CD4-positive, CD25-positive, alpha-beta regulatory T cell (primary cell): ENCODE data around the gene NAP1L4. TPM values are rescaled to one million over a fixed set of nuclear protein-coding genes. Genes with fewer than 3 reads are reported as not detected.

ENCODE experiments used
- ATAC-seq, 2 donors: fragments of 150-1000 bp; cut with Tn5 transposase; one replicate each; pipeline ENCODE4 v1.10.0; 2021; ENCODE audit warnings: low read depth in 2 of 2, moderate number of reproducible peaks in 2 of 2, moderate library complexity in 1 of 2
- DNase-seq, 3 donors: peaks; one replicate each; pipeline versions ENCODE4 v3.0.0 to v3.0.0-alpha.2; 2012 to 2022; ENCODE audit warnings: mixed read lengths in 1 of 3
- H3K27ac ChIP-seq: one replicate; pipeline ENCODE4 v1.7.0; 2013; ENCODE audit warnings: mild to moderate bottlenecking, low read length; ENCODE audit not compliant: insufficient read depth, poor library complexity, severe bottlenecking
- H3K27me3 ChIP-seq: one replicate; pipeline ENCODE4 v1.7.0; 2013; ENCODE audit warnings: low read length; ENCODE audit not compliant: control insufficient read depth, insufficient read depth
- H3K36me3 ChIP-seq: one replicate; pipeline ENCODE4 v1.7.0; 2013; ENCODE audit warnings: mild to moderate bottlenecking, low read length, moderate library complexity; ENCODE audit not compliant: control insufficient read depth, insufficient read depth
- H3K4me1 ChIP-seq: 2 replicates; pipeline ENCODE4 v1.7.0; 2013; ENCODE audit warnings: mild to moderate bottlenecking, low read length; ENCODE audit not compliant: insufficient read depth, control insufficient read depth, poor library complexity, severe bottlenecking
- H3K4me3 ChIP-seq: one replicate; pipeline ENCODE4 v1.7.0; 2013; ENCODE audit warnings: low read depth, mild to moderate bottlenecking, low read length, moderate library complexity
- H3K9me3 ChIP-seq, 2 experiments: 1 replicate in 1 of 2; 2 replicates in 1 of 2; pipeline ENCODE4 v1.7.0; 2013; ENCODE audit warnings: low read length in 2 of 2, mild to moderate bottlenecking in 1 of 2, moderate library complexity in 1 of 2; ENCODE audit not compliant: control insufficient read depth in 2 of 2
- H3K27ac Mint-ChIP-seq, 3 donors: one replicate each; pipeline ENCODE4 v1.8.0; 2020 to 2022; ENCODE audit warnings: mild to moderate bottlenecking in 3 of 3, mixed read lengths in 3 of 3, moderate library complexity in 2 of 3
- H3K27me3 Mint-ChIP-seq: one replicate; pipeline ENCODE4 v1.8.0; 2022; ENCODE audit warnings: mild to moderate bottlenecking, mixed read lengths
- H3K36me3 Mint-ChIP-seq: one replicate; pipeline ENCODE4 v1.8.0; 2020; ENCODE audit warnings: mixed read lengths
- H3K4me1 Mint-ChIP-seq, 4 donors: one replicate each; pipeline ENCODE4 v1.8.0; 2020 to 2022; ENCODE audit warnings: mixed read lengths in 4 of 4, mild to moderate bottlenecking in 1 of 4
- H3K4me3 Mint-ChIP-seq, 4 donors: one replicate each; pipeline ENCODE4 v1.8.0; 2020 to 2022; ENCODE audit warnings: mild to moderate bottlenecking in 4 of 4, mixed read lengths in 4 of 4, moderate library complexity in 3 of 4
- H3K9me3 Mint-ChIP-seq, 7 donors: one replicate each; pipeline ENCODE4 v1.8.0; 2020 to 2022; ENCODE audit warnings: mixed read lengths in 7 of 7, mild to moderate bottlenecking in 3 of 7, moderate library complexity in 2 of 7
- polyA plus RNA-seq, 4 donors: library from polyadenylated mRNA; unstranded; fragments of 300-500 nt; fragmentation: Illumina TruSeq; gene quantifications; one replicate each; pipeline ENCODE4 v1.2.3, GENCODE V29; 2021
- total RNA-seq: library from RNA; stranded (reverse); gene quantifications from one replicate; pipeline ENCODE4 v1.2.3, GENCODE V29; 2022

Gene NAP1L4
- total and polyA plus RNA-seq, 5 donors from 2014 or later, result 210 to 351 (median 228) TPM

- Histone ChIP-seq H3K9me3 (no peaks in the 10 kb centered on the region), H3K27me3 (no peaks in the 10 kb centered on the region), H3K27ac (no peak overlapping the region), H3K4me3 (no peak overlapping the region), H3K4me1 (peaks cover 7% of the 10 kb centered on the region), H3K36me3 (peaks cover 19% of the 10 kb centered on the region)
- Mint-ChIP-seq H3K4me1 (peaks cover 0 to 5% (median under 1%) of the 10 kb centered on the region in 4 donors), H3K27me3 (peaks cover 5% of the 10 kb centered on the region), H3K27ac (no peak overlapping the region), H3K4me3 (peak overlapping the region in 1 of 4 donors; percentile 61), H3K9me3 (no peaks in the 10 kb centered on the region), H3K36me3 (peaks cover 9% of the 10 kb centered on the region)
- ATAC-seq, result no peak
- DNase-seq, result no peak
These were observed 4.8 kb upstream of the NAP1L4 start for GRCh38 chr11:2996976-2997375.

- no peak overlapping the region for H3K27ac ChIP-seq
- H3K9me3 ChIP-seq, result no peaks in the 10 kb centered on the region
- peaks cover 8% of the 10 kb centered on the region for H3K4me1 ChIP-seq
- peaks cover 11% of the 10 kb centered on the region for H3K36me3 ChIP-seq
- H3K4me3 ChIP-seq, result no peak overlapping the region
- ATAC-seq (no peak), DNase-seq (no peak)
- no peaks in the 10 kb centered on the region for H3K27me3 ChIP-seq
- peak overlapping the region in 2 of 4 donors; percentile 55 to 60 for H3K4me3 Mint-ChIP-seq
- no peaks in the 10 kb centered on the region for H3K36me3 Mint-ChIP-seq
- H3K27ac Mint-ChIP-seq, result no peak overlapping the region
- H3K4me1 Mint-ChIP-seq, result peaks cover 0 to 5% (median 1%) of the 10 kb centered on the region in 4 donors
- H3K9me3 Mint-ChIP-seq, result no peaks in the 10 kb centered on the region
- H3K27me3 Mint-ChIP-seq, result peaks cover 6% of the 10 kb centered on the region
These were observed 3.9 kb upstream of the NAP1L4 start for GRCh38 chr11:2995893-2996554.

GRCh38 chr11:2995031-2995561, 3.0 kb upstream of the NAP1L4 start:
- peaks cover 2 to 9% (median 6%) of the 10 kb centered on the region in 4 donors for H3K4me1 Mint-ChIP-seq
- Histone ChIP-seq H3K36me3 (peaks cover 2% of the 10 kb centered on the region), H3K27ac (no peak overlapping the region), H3K27me3 (no peaks in the 10 kb centered on the region), H3K9me3 (no peaks in the 10 kb centered on the region), H3K4me1 (peaks cover 16% of the 10 kb centered on the region), H3K4me3 (no peak overlapping the region)
- no peaks in the 10 kb centered on the region for H3K9me3 Mint-ChIP-seq
- no peaks in the 10 kb centered on the region for H3K36me3 Mint-ChIP-seq
- ATAC-seq (no peak), DNase-seq (no peak)
- peaks cover 10% of the 10 kb centered on the region for H3K27me3 Mint-ChIP-seq
- H3K4me3 Mint-ChIP-seq, result no peak overlapping the region
- H3K27ac Mint-ChIP-seq, result peak overlapping the region in 1 of 3 donors; percentile 26

DNA sequence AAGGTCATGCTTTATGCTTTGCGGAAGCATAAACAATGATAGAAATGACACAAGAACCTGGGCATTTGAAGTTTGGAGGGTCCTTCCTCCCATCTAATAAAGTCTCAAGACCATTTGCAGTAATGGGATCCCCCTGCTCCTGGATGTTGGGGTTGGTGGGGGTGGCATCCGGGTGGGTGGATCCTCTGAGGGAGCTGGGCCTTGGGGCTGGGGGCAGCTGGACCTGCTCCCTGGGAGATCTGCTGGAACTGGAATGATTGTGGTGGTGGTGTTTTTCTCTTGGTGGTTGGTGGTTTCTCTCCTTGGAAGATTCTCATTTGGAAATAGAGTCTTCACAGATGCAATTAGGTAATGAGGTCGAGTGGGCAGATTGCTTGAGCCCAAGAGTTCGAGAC, 2.2 kb upstream of the NAP1L4 start:
- Histone ChIP-seq H3K9me3 (no peaks in the 10 kb centered on the region), H3K27ac (no peak overlapping the region), H3K27me3 (no peaks in the 10 kb centered on the region), H3K4me3 (no peak overlapping the region), H3K4me1 (peaks cover 18% of the 10 kb centered on the region), H3K36me3 (no peaks in the 10 kb centered on the region)
- H3K4me1 Mint-ChIP-seq, result peaks cover 4 to 15% (median 10%) of the 10 kb centered on the region in 4 donors
- H3K4me3 Mint-ChIP-seq, result peak overlapping the region; percentile 50 to 80 (median 72)
- DNase-seq (no peak), ATAC-seq (no peak)
- H3K36me3 Mint-ChIP-seq, result no peaks in the 10 kb centered on the region
- H3K9me3 Mint-ChIP-seq, result no peaks in the 10 kb centered on the region
- peaks cover 10% of the 10 kb centered on the region for H3K27me3 Mint-ChIP-seq
- no peak overlapping the region for H3K27ac Mint-ChIP-seq

DNA sequence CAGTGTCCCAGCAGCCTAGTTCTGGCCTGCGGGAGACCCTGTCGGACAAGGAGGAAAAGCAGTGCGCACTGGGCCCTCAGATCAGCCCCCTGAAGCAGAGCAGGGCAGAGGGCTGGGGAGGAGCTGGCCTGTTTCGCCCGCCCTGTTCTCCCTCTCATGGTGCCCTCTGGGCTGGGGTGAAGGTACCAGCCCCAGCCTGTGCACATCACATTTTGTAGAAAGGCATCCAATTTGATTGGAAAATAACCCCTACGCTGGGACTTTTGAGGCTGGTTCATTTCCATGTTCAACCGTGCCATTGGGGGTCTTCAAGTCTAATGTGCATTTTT, 832 bp upstream of the NAP1L4 start:
- peaks cover 10% of the 10 kb centered on the region for H3K27me3 Mint-ChIP-seq
- Histone ChIP-seq H3K9me3 (no peaks in the 10 kb centered on the region), H3K4me1 (peaks cover 30% of the 10 kb centered on the region), H3K27ac (peak overlapping the region; percentile 77), H3K4me3 (no peak overlapping the region), H3K36me3 (no peaks in the 10 kb centered on the region), H3K27me3 (no peaks in the 10 kb centered on the region)
- peak overlapping the region in 2 of 3 donors; percentile 97 to 99 for H3K27ac Mint-ChIP-seq
- ATAC-seq, result no peak
- peak overlapping the region; percentile 97 to 99 (median 98) for H3K4me3 Mint-ChIP-seq
- peaks cover 10 to 25% (median 19%) of the 10 kb centered on the region in 4 donors for H3K4me1 Mint-ChIP-seq
- H3K36me3 Mint-ChIP-seq, result no peaks in the 10 kb centered on the region
- H3K9me3 Mint-ChIP-seq, result no peaks in the 10 kb centered on the region
- DNase-seq, result no peak

DNA sequence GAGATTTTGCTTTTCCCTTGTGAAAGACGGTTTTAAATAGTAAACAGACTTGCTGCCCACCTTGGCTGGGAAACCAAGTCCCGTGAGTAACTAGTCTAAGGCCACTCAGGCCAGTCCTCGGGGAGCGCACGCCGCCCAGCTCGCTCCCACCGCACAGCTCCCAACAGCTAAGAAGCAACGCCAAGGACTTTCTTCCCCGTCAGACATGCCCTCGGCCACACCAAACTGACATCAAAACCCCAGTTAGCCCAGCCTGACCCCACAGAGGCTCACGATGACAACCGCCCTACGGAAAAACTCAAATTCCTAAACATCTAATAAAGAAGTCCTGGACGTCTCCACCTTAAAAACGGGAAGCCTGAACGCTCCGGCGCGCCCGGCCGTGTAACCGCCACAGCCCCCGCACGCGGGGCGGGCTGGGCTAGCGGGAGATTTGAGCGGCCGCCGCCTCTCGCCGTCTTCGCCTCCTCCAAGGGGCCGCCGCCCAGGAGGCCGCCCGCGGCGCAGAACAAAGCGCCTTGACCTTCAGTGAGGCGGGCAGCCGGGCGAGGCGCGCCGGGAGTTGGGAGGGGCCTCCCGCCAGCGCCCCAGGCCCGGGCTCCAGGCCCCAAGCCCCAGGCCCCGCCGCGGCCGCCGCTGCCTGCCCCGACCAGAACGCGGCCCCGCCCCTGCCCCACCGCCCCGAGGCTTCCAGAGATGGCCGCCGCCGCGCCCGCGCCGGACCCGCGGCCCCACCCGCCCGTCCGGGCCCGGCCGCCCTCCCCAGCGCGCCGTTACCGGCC, 486 bp downstream of the NAP1L4 start:
- peaks cover 4% of the 10 kb centered on the region for H3K36me3 ChIP-seq
- H3K4me1 ChIP-seq, result peaks cover 42% of the 10 kb centered on the region
- peak overlapping the region; percentile 97 to 99 (median 99) for H3K27ac Mint-ChIP-seq

DNA sequence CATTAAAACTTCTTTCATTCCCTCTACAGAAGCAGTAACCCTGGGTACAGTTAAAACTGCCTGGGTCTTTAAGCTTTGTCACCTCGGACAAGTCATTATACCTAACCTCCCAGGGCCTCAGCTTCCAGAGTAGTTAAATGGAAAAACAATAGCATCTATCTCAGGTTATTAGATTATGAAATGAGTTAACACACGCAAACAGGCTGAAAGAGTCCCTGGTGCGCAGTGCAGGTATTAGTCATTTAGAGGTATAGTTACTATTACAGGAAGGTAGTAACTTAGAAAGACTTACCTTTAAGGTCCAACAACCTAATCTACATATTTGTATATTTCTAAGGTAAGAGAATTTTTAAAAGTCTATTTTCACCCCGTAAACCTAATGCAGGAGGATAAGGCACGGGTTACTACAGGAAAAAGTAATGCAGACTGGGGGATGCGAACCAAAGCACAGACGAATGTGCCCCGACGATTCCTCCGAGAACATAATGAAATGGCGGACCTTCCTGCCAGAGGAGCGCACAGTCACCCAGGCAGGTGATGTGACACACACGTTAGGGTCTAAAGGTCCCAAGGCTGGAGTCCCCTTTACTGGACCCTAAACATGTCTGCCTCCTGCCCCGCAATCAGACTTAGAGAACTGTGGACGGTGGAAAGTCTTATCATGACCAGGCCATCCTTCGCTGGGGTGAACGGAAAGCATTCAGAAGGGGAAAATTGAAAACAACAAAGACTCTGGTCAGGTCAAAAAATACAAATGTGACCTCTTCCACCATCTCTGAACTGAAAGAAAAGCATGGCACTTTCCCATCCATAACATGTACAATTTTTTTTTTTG, 1.3 kb downstream of the NAP1L4 start:
- ATAC-seq (no peak), DNase-seq (peak in 2 of 3 donors; percentile 39 to 68)
- H3K4me1 ChIP-seq, result peaks cover 49% of the 10 kb centered on the region
- Mint-ChIP-seq H3K4me3 (peak overlapping the region; percentile 98 to 100 (median 98)), H3K9me3 (no peaks in the 10 kb centered on the region), H3K36me3 (no peaks in the 10 kb centered on the region), H3K27me3 (peaks cover 10% of the 10 kb centered on the region), H3K27ac (peak overlapping the region; percentile 97 to 98 (median 97)), H3K4me1 (peaks cover 14 to 39% (median 26%) of the 10 kb centered on the region in 4 donors)
- H3K4me3 ChIP-seq, result peak overlapping the region; percentile 97
- peaks cover 4% of the 10 kb centered on the region for H3K36me3 ChIP-seq
- H3K9me3 ChIP-seq, result no peaks in the 10 kb centered on the region
- peak overlapping the region; percentile 77 for H3K27ac ChIP-seq
- no peaks in the 10 kb centered on the region for H3K27me3 ChIP-seq

More for the DNA sequence above, 486 bp downstream of the NAP1L4 start:
- Mint-ChIP-seq H3K36me3 (no peaks in the 10 kb centered on the region), H3K9me3 (no peaks in the 10 kb centered on the region), H3K4me1 (peaks cover 14 to 39% (median 26%) of the 10 kb centered on the region in 4 donors), H3K27me3 (peaks cover 10% of the 10 kb centered on the region), H3K4me3 (peak overlapping the region; percentile 98 to 100 (median 98))
- Histone ChIP-seq H3K9me3 (no peaks in the 10 kb centered on the region), H3K27ac (peak overlapping the region; percentile 77), H3K27me3 (no peaks in the 10 kb centered on the region), H3K4me3 (peak overlapping the region; percentile 97)
- DNase-seq, result peak in 1 of 3 donors; percentile 55
- ATAC-seq, result peak; percentile 29 to 32
